Measurements from ENCODE around the gene LY6G5C.

- TF ChIP-seq CTCF (IDR thresholded peaks at IDR 0.05; ENCODE audit: insufficient read depth, low read length, poor library complexity, severe bottlenecking) (no peak), EZH2phosphoT487 (conservative IDR thresholded peaks at IDR 0.05; ENCODE audit: low read length) (no peak)
Measured at GRCh38 chr6:31725502-31726350, 44.9 kb upstream of the LY6G5C start.

Measured in SU-DHL-6 (cell line).